K562 (cell line): ENCODE results near the gene IDNK. TPM values are rescaled to one million over a fixed set of nuclear protein-coding genes. Genes with fewer than 3 reads are reported as not detected.

Experiments
- ATAC-seq: fragments of 200-7000 bp; cut with Tn5 transposase; 3 replicates; pipeline ENCODE4 v1.9.1; 2020; ENCODE audit warnings: moderate library complexity
- BruUV-seq: library from RNA; stranded (reverse); fragments of 400-500 nt; replicated peaks from 2 replicates; lab custom pipeline; 2021; lab: Mats Ljungman, UMichigan
- CTCF ChIA-PET: fragments of 300-600 bp; formaldehyde crosslinking; extraction: SDS; loops from one replicate; lab custom pipeline; 2021; ENCODE audit warnings: low intra/inter-chr PET ratio; lab: Yijun Ruan, JAX
- POLR2A ChIA-PET: fragments of 300-600, 350-650 bp; sonication (Branson Sonifier 250); formaldehyde crosslinking; extraction: SDS; loops from one replicate; lab custom pipeline; 2021; ENCODE audit warnings: antibody characterized with exemption, inconsistent platforms; lab: Yijun Ruan, JAX
- DNase-seq, 4 experiments: peaks; one replicate each; pipeline versions ENCODE4 v3.0.0 to v3.0.0-alpha.2; 2011 to 2018; ENCODE audit warnings: low spot score in 3 of 4, mixed read lengths in 3 of 4; ENCODE audit errors: extremely low read depth in 1 of 4
- FAIRE-seq: peaks from 2 replicates; lab custom pipeline; 2011; peaks lifted over from hg19 to GRCh38; lab: Jason Lieb, UNC
- H2AFZ ChIP-seq: 2 replicates; pipeline ENCODE4 v1.6.0; 2011; ENCODE audit warnings: low read depth, low read length, control low read depth, inconsistent platforms
- H3K27ac ChIP-seq: fragments of 200-600 bp; 3 replicates; pipeline ENCODE4 v1.8.0; 2011; ENCODE audit warnings: low read depth, mild to moderate bottlenecking, control low read depth, inconsistent platforms, low read length, moderate library complexity, mixed read lengths; ENCODE audit errors: extremely low read depth
- H3K27me3 ChIP-seq, 2 experiments: fragments of 300-600 bp in 1 of 2; 2 replicates in 1 of 2; 3 replicates in 1 of 2; pipeline versions ENCODE4 v1.6.0 to v1.8.0; 2011; ENCODE audit warnings: inconsistent platforms in 2 of 2, low read length in 2 of 2, mild to moderate bottlenecking in 1 of 2, mixed read lengths in 1 of 2, moderate library complexity in 1 of 2; ENCODE audit not compliant: control insufficient read depth in 2 of 2, insufficient read depth in 2 of 2
- H3K36me3 ChIP-seq: fragments of 300-600 bp; 3 replicates; pipeline ENCODE4 v1.8.0; 2011; ENCODE audit warnings: mild to moderate bottlenecking, low read length, inconsistent platforms; ENCODE audit not compliant: control insufficient read depth, insufficient read depth
- H3K4me1 ChIP-seq, 2 experiments: fragments of 200-600 bp in 1 of 2; replicated peaks in 1 of 2; 2 replicates in 1 of 2; 3 replicates in 1 of 2; pipeline versions ENCODE4 v1.5.1 to v1.8.0; 2011; ENCODE audit warnings: inconsistent platforms in 2 of 2, low read length in 2 of 2, mild to moderate bottlenecking in 1 of 2, mixed read lengths in 1 of 2, moderate library complexity in 1 of 2; ENCODE audit not compliant: control insufficient read depth in 2 of 2, insufficient read depth in 2 of 2
- H3K4me2 ChIP-seq: 2 replicates; pipeline ENCODE4 v1.6.1; 2011; ENCODE audit warnings: low read length, control low read depth, inconsistent platforms, mixed read lengths; ENCODE audit not compliant: insufficient read depth
- H3K4me3 ChIP-seq: fragments of 200-600 bp; sonication (generic), shearing (Covaris generic); 2 replicates; pipeline ENCODE4 v1.5.1; 2016; ENCODE audit warnings: control low read depth, inconsistent platforms
- H3K79me2 ChIP-seq: fragments of 200-600 bp; 3 replicates; pipeline ENCODE4 v1.8.0; 2011; ENCODE audit warnings: low read length, inconsistent platforms; ENCODE audit not compliant: control insufficient read depth, insufficient read depth
- H3K9ac ChIP-seq, 2 experiments: 2 replicates each; pipeline versions ENCODE4 v1.6.0 to v1.6.1; 2011; ENCODE audit warnings: low read depth in 2 of 2, low read length in 2 of 2, control low read depth in 1 of 2, inconsistent platforms in 1 of 2, mild to moderate bottlenecking in 1 of 2, mixed read lengths in 1 of 2; ENCODE audit not compliant: insufficient read depth in 1 of 2
- H3K9me1 ChIP-seq: one replicate; pipeline ENCODE4 v1.6.0; 2011; ENCODE audit warnings: inconsistent platforms, mild to moderate bottlenecking, low read length, moderate library complexity; ENCODE audit not compliant: control insufficient read depth, insufficient read depth
- H3K9me3 ChIP-seq: replicated peaks from 2 replicates; pipeline ENCODE4 v1.5.1; 2011; ENCODE audit warnings: low read depth, low read length, inconsistent platforms; ENCODE audit not compliant: control insufficient read depth, insufficient read depth
- H4K20me1 ChIP-seq: replicated peaks from 2 replicates; pipeline ENCODE4 v1.6.1; 2011; ENCODE audit warnings: low read length, inconsistent platforms, mixed read lengths; ENCODE audit not compliant: control insufficient read depth, insufficient read depth
- ARID3B ChIP-seq: fragments of 250-450 bp; sonication (Bioruptor Pico); IDR thresholded peaks from 2 replicates; pipeline ENCODE4 v1.4.0; 2020; ENCODE audit warnings: borderline replicate concordance
- BRF2 ChIP-seq: IDR thresholded peaks from 3 replicates; pipeline ENCODE4 v1.6.1; 2011; ENCODE audit warnings: borderline replicate concordance, mild to moderate bottlenecking; ENCODE audit not compliant: insufficient read length, insufficient read depth
- CREB5 ChIP-seq: fragments of 250-450 bp; sonication (Bioruptor Pico); IDR thresholded peaks from 2 replicates; pipeline ENCODE4 v1.5.0; 2020; ENCODE audit warnings: mild to moderate bottlenecking
- JUN ChIP-seq, 2 experiments: sonication (generic) in 1 of 2; formaldehyde crosslinking in 1 of 2; IDR thresholded peaks; 2 replicates each; pipeline versions ENCODE4 v1.6.1 to v1.8.0; 2012 to 2022; ENCODE audit warnings: borderline replicate concordance in 2 of 2, mild to moderate bottlenecking in 2 of 2, improper control_type of control experiment in 1 of 2, low read depth in 1 of 2, low read length in 1 of 2, missing genetic modification reagents in 1 of 2
- MBD2 ChIP-seq: sonication (generic); IDR thresholded peaks from 2 replicates; pipeline ENCODE4 v1.6.1; 2016; ENCODE audit warnings: low read depth, borderline replicate concordance
- NCOA2 ChIP-seq, 2 experiments: fragments of 450-650 bp; IDR thresholded peaks; 2 replicates each; pipeline ENCODE4 v1.6.1; 2018; ENCODE audit warnings: mild to moderate bottlenecking in 2 of 2, moderate library complexity in 1 of 2; ENCODE audit not compliant: partially characterized antibody in 2 of 2
- POLR3A ChIP-seq: IDR thresholded peaks from 2 replicates; pipeline ENCODE4 v1.6.1; 2011; ENCODE audit warnings: borderline replicate concordance, mild to moderate bottlenecking, moderate library complexity; ENCODE audit not compliant: insufficient read length, insufficient read depth; ENCODE audit errors: extremely low read depth
- RUNX1 ChIP-seq: sonication (generic); IDR thresholded peaks from 2 replicates; pipeline ENCODE4 v1.6.1; 2016; ENCODE audit warnings: antibody characterized with exemption, low read depth
- TRIM24 ChIP-seq, 2 experiments: fragments of 450-650 bp; IDR thresholded peaks; 2 replicates each; pipeline ENCODE4 v1.6.1; 2016
- TRIM28 ChIP-seq: fragments of 450-650 bp; IDR thresholded peaks from 2 replicates; pipeline ENCODE4 v1.6.1; 2017
- ZNF12 ChIP-seq: sonication (generic); formaldehyde crosslinking; IDR thresholded peaks from 2 replicates; pipeline ENCODE4 v1.4.0; 2020; ENCODE audit warnings: mild to moderate bottlenecking, missing genetic modification reagents
- ZNF146 ChIP-seq: IDR thresholded peaks from one replicate; pipeline ENCODE4 v1.6.1; 2018; ENCODE audit warnings: missing compliant biosample characterization; ENCODE audit not compliant: unreplicated experiment
- ZNF696 ChIP-seq: fragments of 250-450 bp; sonication (Bioruptor Pico); conservative IDR thresholded peaks from 2 replicates; pipeline ENCODE4 v1.4.0; 2020; ENCODE audit warnings: mild to moderate bottlenecking, moderate library complexity
- ZNF699 ChIP-seq: fragments of 250-450 bp; sonication (Bioruptor Pico); IDR thresholded peaks from 2 replicates; pipeline ENCODE4 v1.8.0; 2021; ENCODE audit warnings: mild to moderate bottlenecking, moderate library complexity; ENCODE audit not compliant: insufficient replicate concordance
- ZNF764 ChIP-seq: fragments of 250-450 bp; sonication (Bioruptor Pico); IDR thresholded peaks from 2 replicates; pipeline ENCODE4 v1.4.0; 2020; ENCODE audit warnings: low read depth, mild to moderate bottlenecking, moderate library complexity
- WGBS: fragments of 100-300 bp; shearing (Covaris generic); methylation state at CpG from one replicate; pipeline ENCODE4 v1.1.6; 2016; ENCODE audit warnings: low coverage, mixed read lengths; ENCODE audit not compliant: insufficient coverage; ENCODE audit errors: missing lambda C conversion rate; 5-methylcytosine and 5-hydroxymethylcytosine counted together
- in situ Hi-C: fragments of 300-500 bp; cut with MboI; formaldehyde crosslinking; loops from 4 replicates; pipeline ENCODE4 v1.15.0; 2018; ENCODE audit warnings: inconsistent platforms, mixed read lengths
- intact Hi-C: fragments of 100-400 bp; cut with micrococcal nuclease; formaldehyde crosslinking; loops from 2 replicates; pipeline ENCODE4 v1.14.2; 2022
- polyA plus RNA-seq, 8 experiments: library from polyadenylated mRNA; depleted of rRNA in 4 of 8; stranded (reverse) in 5 of 8; unstranded in 3 of 8; fragments of >200 nt; fragmentation: Nextera tagmentation in 2 of 8; fragmentation: Illumina TruSeq in 1 of 8; extraction: Ambion mirVana in 2 of 8; extraction: Trizol in 1 of 8; gene quantifications; 2 replicates each; pipeline versions ENCODE4 v1.2.1 to v1.2.3, GENCODE V29; 2011 to 2014; ENCODE audit warnings: inconsistent platforms in 1 of 8, missing spikeins in 1 of 8
- total RNA-seq, 7 experiments: library from RNA; depleted of rRNA in 6 of 7; stranded (reverse); fragments of >200 nt in 6 of 7; fragmentation: Illumina TruSeq in 2 of 7; extraction: Trizol in 2 of 7; gene quantifications; 2 replicates each; pipeline versions ENCODE4 v1.2.1 to v1.2.3, GENCODE V29; 2011 to 2021; ENCODE audit warnings: low replicate concordance in 1 of 7

The IDNK gene
- total and polyA plus RNA-seq, 9 of the 15 experiments (the other 6 are each of a cell fraction or from before 2014, with no cell fraction given): 0.41 to 1.1 (median 0.55) TPM

- WGBS: 0% methylated on average over 1 of the region's 1 CpG
- TF ChIP-seq BRF2 (no peak), RUNX1 (no peak), ARID3B (CRISPR knock-in tag) (no peak), ZNF12 (no peak), ZNF699 (CRISPR knock-in tag) (no peak), JUN (IDR thresholded peaks at IDR 0.05; ENCODE audit: borderline replicate concordance, low read depth, low read length) (no peak), JUN (CRISPR knock-in tag; IDR thresholded peaks at IDR 0.05; ENCODE audit: borderline replicate concordance) (no peak), NCOA2 (IDR thresholded peaks at IDR 0.05; ENCODE audit: partially characterized antibody in 2 of 2) (no peak), ZNF146 (CRISPR knock-in tag) (no peak), ZNF764 (CRISPR knock-in tag) (no peak), CREB5 (no peak), TRIM24 (IDR thresholded peaks at IDR 0.05) (no peak), TRIM28 (no peak), ZNF696 (no peak), POLR3A (no peak), MBD2 (no peak)
- Histone ChIP-seq H3K79me2 (no peaks in the 10 kb centered on the region), H3K9me3 (no peaks in the 10 kb centered on the region), H3K27me3 (no peaks in the 10 kb centered on the region), H3K36me3 (no peaks in the 10 kb centered on the region), H3K4me1 (no peaks in the 10 kb centered on the region), H4K20me1 (no peaks in the 10 kb centered on the region), H3K9ac (no peak overlapping the region), H3K9me1 (no peaks in the 10 kb centered on the region), H3K4me3 (no peak overlapping the region), H2AFZ (no peak overlapping the region), H3K27ac (no peak overlapping the region), H3K4me2 (no peak overlapping the region)
- BruUV-seq: no TSS peak
- POLR2A ChIA-PET: no interaction called here
- intact Hi-C loops: no loop called here
- in situ Hi-C loops: no loop called here
- CTCF ChIA-PET: no interaction called here
- FAIRE-seq: no peak
- DNase-seq: no peak
- no peak for ATAC-seq
These were observed 48.5 kb upstream of the IDNK start for GRCh38 chr9:83574482-83574881.
